ENCODE data around the gene SRRM4.

SRRM4 gene

GRCh38 chr12:119171691-119172425 lies 190.5 kb downstream of the SRRM4 start:
- DNase-seq = no peak

- DNase-seq = no peak
Observed at GRCh38 chr12:119175081-119175480, 193.7 kb downstream of the SRRM4 start.

GRCh38 chr12:119176267-119177055 lies 195.1 kb downstream of the SRRM4 start:
- peak; percentile 61 for DNase-seq

DNA sequence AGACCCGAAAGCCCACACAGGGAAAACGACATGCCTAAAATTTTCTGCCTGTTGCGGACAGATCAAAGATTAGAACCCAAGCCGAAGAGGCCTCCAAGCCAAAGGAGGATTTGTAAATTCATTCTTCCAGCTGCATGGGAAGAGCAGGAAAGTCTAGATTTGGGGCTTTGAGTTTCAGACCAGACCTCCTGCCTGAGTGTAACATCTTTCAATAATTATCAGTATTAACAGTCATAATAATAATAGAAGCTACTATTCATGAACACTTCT lies 195.7 kb downstream of the SRRM4 start:
- no peak for DNase-seq

GRCh38 chr12:119177724-119178380 lies 196.5 kb downstream of the SRRM4 start:
- DNase-seq = no peak

GRCh38 chr12:119178544-119179334 lies 197.4 kb downstream of the SRRM4 start, which contains the start of gene HSPB8:
HSPB8 (plus strand) TSS chr12:119178931; CDS start chr12:119179313, 382 bp downstream.
- peak; percentile 80 for DNase-seq

GRCh38 chr12:119179335-119180021 lies 198.1 kb downstream of the SRRM4 start:
- DNase-seq = no peak

GRCh38 chr12:119180380-119181040 lies 199.2 kb downstream of the SRRM4 start:
- no peak for DNase-seq

DNA sequence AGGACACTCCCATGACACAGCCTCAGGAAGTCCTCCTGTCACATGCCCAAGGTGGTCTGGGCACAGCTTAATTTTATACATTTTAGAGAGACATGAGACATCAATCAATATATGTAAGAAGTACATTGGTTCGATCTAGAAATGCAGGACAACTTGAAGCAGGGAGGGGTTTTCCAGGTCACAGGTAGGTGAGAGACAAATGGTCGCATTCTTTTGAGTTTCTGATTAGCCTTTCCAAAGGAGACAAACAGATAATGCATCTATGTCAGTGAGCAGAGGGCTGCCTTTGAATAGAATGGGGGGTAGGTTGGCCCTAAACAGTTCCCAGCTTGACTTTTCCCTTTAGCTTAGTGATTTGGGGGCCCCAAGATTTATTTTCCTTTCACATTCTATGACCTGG lies 199.9 kb downstream of the SRRM4 start:
- DNase-seq = no peak

GRCh38 chr12:119181944-119182343 lies 200.6 kb downstream of the SRRM4 start:
- no peak for DNase-seq

GRCh38 chr12:119182701-119183493 lies 201.6 kb downstream of the SRRM4 start:
- DNase-seq = no peak

GRCh38 chr12:119183942-119184695 lies 202.8 kb downstream of the SRRM4 start:
- DNase-seq = no peak

GRCh38 chr12:119195256-119195655 lies 213.9 kb downstream of the SRRM4 start:
- no peak for DNase-seq

- DNase-seq = no peak
Observed at GRCh38 chr12:119198440-119198839, 217.1 kb downstream of the SRRM4 start.

DNA sequence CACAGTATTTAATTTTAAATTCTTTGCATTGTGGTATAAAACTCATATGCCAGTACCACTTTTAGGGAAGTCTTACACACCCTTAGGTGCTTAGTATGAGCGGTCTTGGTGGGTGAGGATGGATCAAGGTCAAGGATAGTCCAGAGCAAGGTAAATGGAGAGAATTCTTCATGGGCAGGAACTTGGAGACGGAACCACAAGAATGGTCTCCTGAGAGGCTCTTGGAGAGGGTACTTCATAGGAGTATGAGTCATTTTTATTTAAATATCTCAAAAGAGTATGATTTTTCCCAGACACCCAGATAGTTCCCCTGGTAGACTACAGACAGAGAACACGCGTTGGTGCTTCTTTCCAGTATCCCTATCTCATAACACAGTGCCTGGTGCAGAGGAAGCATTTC lies 219.3 kb downstream of the SRRM4 start:
- DNase-seq = no peak

- DNase-seq = peak; percentile 89
Observed at GRCh38 chr12:119201789-119202543, 220.6 kb downstream of the SRRM4 start.

DNA sequence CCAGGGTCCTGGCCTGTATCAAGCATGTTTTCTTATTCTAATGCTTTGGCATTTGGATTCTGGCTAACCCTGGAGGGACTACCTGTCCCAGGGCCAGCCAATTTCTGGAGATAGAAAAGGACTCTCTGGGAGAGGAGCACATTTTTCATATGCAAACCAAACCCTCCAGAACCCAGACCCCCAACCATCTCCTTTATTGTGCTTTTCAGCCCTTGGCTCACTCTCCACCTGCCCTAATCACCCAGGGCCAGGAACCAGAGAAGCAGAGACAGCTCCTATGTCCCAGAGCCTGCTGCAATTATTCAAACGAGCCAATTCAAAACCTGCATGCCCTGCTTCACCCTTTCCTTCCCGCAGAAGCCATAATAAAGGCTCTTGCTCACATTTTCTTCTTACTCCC lies 221.2 kb downstream of the SRRM4 start:
- no peak for DNase-seq

GRCh38 chr12:119204131-119204530 lies 222.8 kb downstream of the SRRM4 start:
- DNase-seq = no peak

DNA sequence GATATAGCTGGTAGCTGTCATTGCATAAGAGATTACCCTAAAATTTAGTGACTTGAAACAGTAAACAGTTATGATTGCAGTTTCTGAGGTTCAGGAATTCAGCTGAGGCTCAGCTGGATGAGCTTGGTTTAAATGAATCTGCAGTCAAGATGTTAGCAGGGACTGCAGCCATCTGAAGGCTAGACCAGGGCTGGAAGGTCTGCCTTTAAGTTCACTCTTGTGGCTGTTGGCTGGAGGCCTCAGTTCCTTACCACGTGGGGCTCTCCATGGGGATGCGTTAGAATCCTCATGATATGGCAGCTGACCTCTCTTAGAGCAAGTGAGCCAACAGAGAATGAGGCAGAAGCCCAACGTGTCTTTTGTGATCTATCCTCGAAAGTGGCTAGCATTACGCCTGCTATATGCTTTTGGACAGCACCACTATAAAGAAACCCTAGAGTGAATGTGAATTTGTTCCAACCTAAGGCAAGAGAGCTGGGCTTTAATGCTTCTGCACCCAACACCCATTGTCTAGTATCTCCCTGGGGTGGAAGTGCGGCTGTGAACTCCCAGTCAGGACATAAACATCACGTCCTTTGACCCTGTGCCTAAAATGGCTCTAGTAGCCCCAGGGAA lies 223.4 kb downstream of the SRRM4 start:
- no peak for DNase-seq

All from NCI-H510A treated with DMSO at 0.1 percent for 48 hours (cell line).